Muscle layer of colon (tissue), 2 donors: Measurements from ENCODE around the gene ADIPOR2.
"Not testable (repeated sequence)": the region's sequence is repeated elsewhere in the genome, so short reads cannot be mapped to it uniquely, and the experiment has no call there.

Source experiments
- H3K27ac ChIP-seq: one replicate; pipeline ENCODE4 v1.7.0; 2013; ENCODE audit warnings: low read depth, mild to moderate bottlenecking, low read length, moderate library complexity
- H3K27me3 ChIP-seq, 2 donors: one replicate each; pipeline ENCODE4 v1.7.0; 2013; ENCODE audit warnings: low read length in 2 of 2, mild to moderate bottlenecking in 2 of 2; ENCODE audit not compliant: insufficient read depth in 2 of 2, control insufficient read depth in 1 of 2
- H3K36me3 ChIP-seq: one replicate; pipeline ENCODE4 v1.7.0; 2013; ENCODE audit warnings: mild to moderate bottlenecking, low read length; ENCODE audit not compliant: insufficient read depth
- H3K4me1 ChIP-seq: one replicate; pipeline ENCODE4 v1.7.0; 2013; ENCODE audit warnings: mild to moderate bottlenecking, low read length; ENCODE audit not compliant: insufficient read depth
- H3K4me3 ChIP-seq, 2 donors: one replicate each; pipeline ENCODE4 v1.7.0; 2013; ENCODE audit warnings: low read length in 2 of 2, low read depth in 1 of 2, mild to moderate bottlenecking in 1 of 2, moderate library complexity in 1 of 2
- H3K9ac ChIP-seq: one replicate; pipeline ENCODE4 v1.7.0; 2013; ENCODE audit warnings: low read length
- H3K9me3 ChIP-seq: one replicate; pipeline ENCODE4 v1.7.0; 2013; ENCODE audit warnings: mild to moderate bottlenecking, low read length
- donor health status: abdominal sarcoma.
- donor health status: Adenocarcinoma of cecum.

The ADIPOR2 gene

GRCh38 chr12:1816730-1817348, 126.0 kb downstream of the ADIPOR2 start:
- Histone ChIP-seq H3K27me3 (peaks cover 6 to 26% of the 10 kb centered on the region in 2 donors), H3K4me3 (no peak overlapping the region), H3K9ac (no peak overlapping the region), H3K9me3 (no peaks in the 10 kb centered on the region), H3K4me1 (no peaks in the 10 kb centered on the region), H3K36me3 (no peaks in the 10 kb centered on the region), H3K27ac (no peak overlapping the region)

- not testable (repeated sequence) for H3K27ac ChIP-seq, H3K9me3 ChIP-seq, H3K9ac ChIP-seq, H3K36me3 ChIP-seq, H3K4me3 ChIP-seq, H3K4me1 ChIP-seq
- peaks cover 6 to 37% of the 10 kb centered on the region in 2 donors for H3K27me3 ChIP-seq
These were observed 127.1 kb downstream of the ADIPOR2 start for GRCh38 chr12:1817928-1818327.

- peaks cover 6 to 47% of the 10 kb centered on the region in 2 donors for H3K27me3 ChIP-seq
- H3K27ac ChIP-seq = no peak overlapping the region
These were observed 128.2 kb downstream of the ADIPOR2 start for GRCh38 chr12:1819050-1819449.

GRCh38 chr12:1819571-1819970, 128.7 kb downstream of the ADIPOR2 start:
- Histone ChIP-seq H3K4me1 (no peaks in the 10 kb centered on the region), H3K27ac (no peak overlapping the region), H3K36me3 (no peaks in the 10 kb centered on the region), H3K4me3 (no peak overlapping the region), H3K9ac (no peak overlapping the region), H3K9me3 (no peaks in the 10 kb centered on the region), H3K27me3 (peaks cover 6 to 51% of the 10 kb centered on the region in 2 donors)

More at GRCh38 chr12:1819050-1819449, 128.2 kb downstream of the ADIPOR2 start:
- no peaks in the 10 kb centered on the region for H3K36me3 ChIP-seq
- H3K4me1 ChIP-seq = no peaks in the 10 kb centered on the region
- H3K9ac ChIP-seq = no peak overlapping the region
- no peaks in the 10 kb centered on the region for H3K9me3 ChIP-seq
- no peak overlapping the region for H3K4me3 ChIP-seq

GRCh38 chr12:1820191-1820895, 129.5 kb downstream of the ADIPOR2 start, which contains the start of gene LRTM2:
LRTM2 (plus strand) TSS chr12:1820565; CDS start chr12:1828149, 7,584 bp downstream.
- H3K27me3 ChIP-seq = peaks cover 6 to 51% of the 10 kb centered on the region in 2 donors
- no peaks in the 10 kb centered on the region for H3K9me3 ChIP-seq
- no peaks in the 10 kb centered on the region for H3K36me3 ChIP-seq
- H3K9ac ChIP-seq = no peak within 1 kb of the TSS
- H3K27ac ChIP-seq = no peak within 1 kb of the TSS
- no peaks in the 10 kb centered on the region for H3K4me1 ChIP-seq
- no peak within 1 kb of the TSS for H3K4me3 ChIP-seq

- Histone ChIP-seq H3K27ac (no peak overlapping the region), H3K36me3 (no peaks in the 10 kb centered on the region), H3K9ac (no peak overlapping the region), H3K9me3 (no peaks in the 10 kb centered on the region), H3K27me3 (peaks cover 6 to 51% of the 10 kb centered on the region in 2 donors), H3K4me1 (no peaks in the 10 kb centered on the region), H3K4me3 (no peak overlapping the region)
These were observed 130.0 kb downstream of the ADIPOR2 start for GRCh38 chr12:1820896-1821291.

- H3K4me1 ChIP-seq = no peaks in the 10 kb centered on the region
- H3K36me3 ChIP-seq = no peaks in the 10 kb centered on the region
- peaks cover 6 to 51% of the 10 kb centered on the region in 2 donors for H3K27me3 ChIP-seq
- H3K4me3 ChIP-seq = no peak overlapping the region
- H3K27ac ChIP-seq = no peak overlapping the region
- no peaks in the 10 kb centered on the region for H3K9me3 ChIP-seq
- no peak overlapping the region for H3K9ac ChIP-seq
These were observed 130.9 kb downstream of the ADIPOR2 start for GRCh38 chr12:1821805-1822204.

- Histone ChIP-seq H3K4me3 (no peak overlapping the region), H3K27me3 (peaks cover 6 to 51% of the 10 kb centered on the region in 2 donors), H3K4me1 (no peaks in the 10 kb centered on the region), H3K9me3 (no peaks in the 10 kb centered on the region), H3K9ac (no peak overlapping the region), H3K36me3 (no peaks in the 10 kb centered on the region), H3K27ac (no peak overlapping the region)
These were observed 131.8 kb downstream of the ADIPOR2 start for GRCh38 chr12:1822699-1823098.

- Histone ChIP-seq H3K27ac (no peak overlapping the region), H3K9ac (no peak overlapping the region), H3K9me3 (no peaks in the 10 kb centered on the region), H3K36me3 (no peaks in the 10 kb centered on the region), H3K27me3 (peaks cover 6 to 54% of the 10 kb centered on the region in 2 donors), H3K4me3 (no peak overlapping the region), H3K4me1 (no peaks in the 10 kb centered on the region)
These were observed 132.4 kb downstream of the ADIPOR2 start for GRCh38 chr12:1823237-1823636.

- Histone ChIP-seq H3K4me3 (no peak overlapping the region), H3K27me3 (peaks cover 2 to 41% of the 10 kb centered on the region in 2 donors)
These were observed 134.7 kb downstream of the ADIPOR2 start for GRCh38 chr12:1825382-1826102.

GRCh38 chr12:1826401-1826800, 135.5 kb downstream of the ADIPOR2 start:
- no peak overlapping the region for H3K4me3 ChIP-seq
- no peak overlapping the region for H3K9ac ChIP-seq
- no peaks in the 10 kb centered on the region for H3K4me1 ChIP-seq
- no peaks in the 10 kb centered on the region for H3K9me3 ChIP-seq
- H3K27ac ChIP-seq = no peak overlapping the region
- peaks cover 7 to 33% of the 10 kb centered on the region in 2 donors for H3K27me3 ChIP-seq
- H3K36me3 ChIP-seq = no peaks in the 10 kb centered on the region

More at GRCh38 chr12:1825382-1826102, 134.7 kb downstream of the ADIPOR2 start:
- no peak overlapping the region for H3K9ac ChIP-seq
- H3K4me1 ChIP-seq = no peaks in the 10 kb centered on the region
- H3K27ac ChIP-seq = no peak overlapping the region
- H3K36me3 ChIP-seq = no peaks in the 10 kb centered on the region
- no peaks in the 10 kb centered on the region for H3K9me3 ChIP-seq
